ENCODE data around the gene CIAO2A. TPM values are rescaled to one million over a fixed set of nuclear protein-coding genes. Genes with fewer than 3 reads are reported as not detected.

Gene CIAO2A
- total RNA-seq, 1 experiment from 2014 or later = 129 TPM

DNA sequence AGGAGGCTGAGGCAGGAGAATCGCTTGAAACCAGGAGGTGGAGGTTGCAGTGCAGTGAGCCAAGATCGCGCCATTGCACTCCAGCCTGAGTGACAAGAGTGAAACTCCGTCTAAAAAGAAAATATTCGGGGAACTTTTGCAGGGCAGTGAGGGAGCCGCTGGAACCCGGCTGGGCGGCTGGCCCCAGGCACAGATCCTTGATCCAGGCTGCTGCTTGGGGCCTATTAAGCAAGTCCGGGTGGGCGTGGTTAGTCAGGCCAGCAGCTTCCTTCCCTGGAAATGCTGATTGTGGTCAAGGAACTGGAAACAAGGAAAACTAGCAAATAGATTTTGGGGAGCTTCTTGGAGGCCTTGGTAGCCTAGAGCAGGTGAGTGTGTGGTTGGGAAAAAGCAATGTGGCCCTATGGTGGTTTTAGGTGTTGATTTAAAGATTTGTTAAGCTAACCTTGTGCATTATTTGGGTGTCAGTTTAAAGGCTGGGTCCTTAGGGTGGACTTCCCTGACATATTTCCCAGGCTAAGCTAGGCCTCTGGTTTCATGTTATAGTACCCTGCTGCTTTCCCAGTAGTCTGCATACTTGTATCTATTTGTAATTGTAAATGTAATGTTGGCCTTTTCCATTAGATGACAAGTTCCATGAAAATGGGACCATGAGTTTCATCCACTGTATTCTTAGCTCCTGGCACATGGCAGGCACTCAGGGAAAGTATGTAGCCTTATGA, 40.1 kb upstream of the CIAO2A start:
- Histone ChIP-seq H3K9ac (ENCODE audit: low read length) (no peak overlapping the region), H3K9me3 (ENCODE audit: low read length) (no peaks in the 10 kb centered on the region), H4K20me1 (ENCODE audit: insufficient read depth, low read depth, low read length) (0 out of 2 replicates have a peak, but pooled peaks cover 5% of the 10 kb centered on the region), H3K36me3 (ENCODE audit: insufficient read depth, low read length) (peaks cover 57% of the 10 kb centered on the region), H3K79me2 (ENCODE audit: low read length) (no peaks in the 10 kb centered on the region; the same call in 1 of the 2 replicates), H3K27ac (ENCODE audit: low read length) (no peak overlapping the region), H3K4me2 (ENCODE audit: low read depth, low read length, poor library complexity, severe bottlenecking) (no peak overlapping the region), H3K27me3 (ENCODE audit: low read length) (no peaks in the 10 kb centered on the region), H3K4me1 (ENCODE audit: low read length) (peaks cover 6% of the 10 kb centered on the region), H3K4me3 (ENCODE audit: low read length) (no peak overlapping the region), H2AFZ (ENCODE audit: low read length) (no peak overlapping the region), H3K9me2 (replicated peaks; ENCODE audit: insufficient read depth, low read length) (no peaks in the 10 kb centered on the region)
- DNase-seq = no peak

DNA sequence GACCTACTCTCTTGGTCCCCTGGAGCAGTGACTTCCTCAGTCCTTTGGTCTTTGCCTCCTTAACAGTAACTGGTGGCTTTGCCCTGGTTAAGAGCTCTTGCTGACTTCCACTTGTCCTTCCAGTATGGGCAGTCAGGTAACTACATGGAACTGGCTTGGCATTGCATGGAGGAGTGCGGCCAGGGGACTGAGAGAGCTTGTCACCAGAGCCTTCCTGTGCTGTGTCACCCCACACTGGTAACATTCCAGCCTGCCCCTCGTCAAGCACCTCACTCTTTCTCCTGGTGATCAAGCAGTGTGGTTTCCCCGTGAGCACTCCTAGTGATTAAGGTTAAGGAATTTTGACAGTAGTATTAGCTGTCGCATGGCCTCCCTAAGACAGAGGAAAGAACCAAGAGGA, 38.6 kb upstream of the CIAO2A start:
- no peak overlapping the region for H2AFZ ChIP-seq (ENCODE audit: low read length)
- H3K9me2 ChIP-seq (replicated peaks; ENCODE audit: insufficient read depth, low read length) = no peaks in the 10 kb centered on the region
- H3K4me2 ChIP-seq (ENCODE audit: low read depth, low read length, poor library complexity, severe bottlenecking) = no peak overlapping the region
- H3K27ac ChIP-seq (ENCODE audit: low read length) = no peak overlapping the region
- H3K4me1 ChIP-seq (ENCODE audit: low read length) = peaks cover 6% of the 10 kb centered on the region
- no peak overlapping the region for H3K4me3 ChIP-seq (ENCODE audit: low read length)
- no peaks in the 10 kb centered on the region for H3K9me3 ChIP-seq (ENCODE audit: low read length)
- H4K20me1 ChIP-seq (ENCODE audit: insufficient read depth, low read depth, low read length) = 0 out of 2 replicates have a peak, but pooled peaks cover 5% of the 10 kb centered on the region
- H3K27me3 ChIP-seq (ENCODE audit: low read length) = no peaks in the 10 kb centered on the region
- no peaks in the 10 kb centered on the region; the same call in 1 of the 2 replicates for H3K79me2 ChIP-seq (ENCODE audit: low read length)
- DNase-seq = no peak
- no peak overlapping the region for H3K9ac ChIP-seq (ENCODE audit: low read length)
- peaks cover 56% of the 10 kb centered on the region for H3K36me3 ChIP-seq (ENCODE audit: insufficient read depth, low read length)

DNA sequence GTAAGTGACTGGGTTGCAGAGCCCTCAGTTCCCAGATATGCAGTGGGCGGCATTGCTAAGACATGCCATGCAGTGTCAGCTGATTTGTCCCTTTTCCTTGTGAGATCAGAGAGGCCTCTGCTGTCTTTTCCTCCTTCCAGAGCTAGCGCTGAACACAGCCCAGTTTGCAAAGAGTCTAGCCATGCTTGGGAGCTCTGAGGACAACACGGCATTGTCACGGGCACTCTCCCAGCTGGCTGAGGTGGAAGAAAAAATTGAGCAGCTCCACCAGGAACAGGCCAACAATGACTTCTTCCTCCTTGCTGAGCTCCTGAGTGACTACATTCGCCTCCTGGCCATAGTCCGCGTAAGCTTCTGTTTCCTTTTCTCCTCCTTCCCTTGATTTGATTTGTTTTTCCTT, 37.9 kb upstream of the CIAO2A start:
- no peaks in the 10 kb centered on the region for H3K9me3 ChIP-seq (ENCODE audit: low read length)
- H3K4me1 ChIP-seq (ENCODE audit: low read length) = peaks cover under 1% of the 10 kb centered on the region; the same call in 1 of the 2 replicates
- H3K27ac ChIP-seq (ENCODE audit: low read length) = no peak overlapping the region
- H3K4me2 ChIP-seq (ENCODE audit: low read depth, low read length, poor library complexity, severe bottlenecking) = no peak overlapping the region
- no peak overlapping the region for H2AFZ ChIP-seq (ENCODE audit: low read length)
- 0 out of 2 replicates have a peak, but pooled peaks cover 5% of the 10 kb centered on the region for H4K20me1 ChIP-seq (ENCODE audit: insufficient read depth, low read depth, low read length)
- no peak overlapping the region for H3K9ac ChIP-seq (ENCODE audit: low read length)
- no peak for DNase-seq
- no peaks in the 10 kb centered on the region for H3K9me2 ChIP-seq (replicated peaks; ENCODE audit: insufficient read depth, low read length)
- peaks cover 56% of the 10 kb centered on the region for H3K36me3 ChIP-seq (ENCODE audit: insufficient read depth, low read length)
- H3K79me2 ChIP-seq (ENCODE audit: low read length) = no peaks in the 10 kb centered on the region; the same call in 1 of the 2 replicates
- H3K27me3 ChIP-seq (ENCODE audit: low read length) = no peaks in the 10 kb centered on the region
- H3K4me3 ChIP-seq (ENCODE audit: low read length) = no peak overlapping the region

DNA sequence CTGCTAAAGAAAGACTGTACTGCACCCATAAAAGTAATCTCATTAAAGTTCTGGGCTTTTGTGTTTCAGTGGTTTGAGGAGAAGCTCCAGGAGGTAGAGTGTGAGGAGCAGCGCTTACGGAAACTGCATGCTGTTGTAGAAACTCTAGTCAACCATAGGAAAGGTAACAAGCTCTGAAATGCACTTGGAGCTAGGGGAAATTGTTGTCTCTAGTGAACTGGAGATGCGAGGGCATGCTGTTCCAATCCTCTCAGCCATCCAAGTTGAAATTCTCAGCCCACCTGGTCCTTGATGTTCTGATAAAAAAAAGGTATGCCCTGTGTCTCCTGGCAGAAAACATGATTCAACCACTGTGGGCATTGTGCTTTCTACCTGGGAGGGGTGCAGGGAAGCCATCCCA, 36.5 kb upstream of the CIAO2A start:
- Histone ChIP-seq H3K9me3 (ENCODE audit: low read length) (no peaks in the 10 kb centered on the region), H3K27ac (ENCODE audit: low read length) (no peak overlapping the region), H3K4me2 (ENCODE audit: low read depth, low read length, poor library complexity, severe bottlenecking) (no peak overlapping the region), H3K4me3 (ENCODE audit: low read length) (no peak overlapping the region), H3K27me3 (ENCODE audit: low read length) (no peaks in the 10 kb centered on the region), H3K79me2 (ENCODE audit: low read length) (no peaks in the 10 kb centered on the region; the same call in 1 of the 2 replicates), H2AFZ (ENCODE audit: low read length) (no peak overlapping the region), H3K9me2 (replicated peaks; ENCODE audit: insufficient read depth, low read length) (no peaks in the 10 kb centered on the region), H3K36me3 (ENCODE audit: insufficient read depth, low read length) (peaks cover 48% of the 10 kb centered on the region), H3K9ac (ENCODE audit: low read length) (no peak overlapping the region), H3K4me1 (ENCODE audit: low read length) (no peaks in the 10 kb centered on the region), H4K20me1 (ENCODE audit: insufficient read depth, low read depth, low read length) (0 out of 2 replicates have a peak, but pooled peaks cover 5% of the 10 kb centered on the region)
- DNase-seq = no peak

DNA sequence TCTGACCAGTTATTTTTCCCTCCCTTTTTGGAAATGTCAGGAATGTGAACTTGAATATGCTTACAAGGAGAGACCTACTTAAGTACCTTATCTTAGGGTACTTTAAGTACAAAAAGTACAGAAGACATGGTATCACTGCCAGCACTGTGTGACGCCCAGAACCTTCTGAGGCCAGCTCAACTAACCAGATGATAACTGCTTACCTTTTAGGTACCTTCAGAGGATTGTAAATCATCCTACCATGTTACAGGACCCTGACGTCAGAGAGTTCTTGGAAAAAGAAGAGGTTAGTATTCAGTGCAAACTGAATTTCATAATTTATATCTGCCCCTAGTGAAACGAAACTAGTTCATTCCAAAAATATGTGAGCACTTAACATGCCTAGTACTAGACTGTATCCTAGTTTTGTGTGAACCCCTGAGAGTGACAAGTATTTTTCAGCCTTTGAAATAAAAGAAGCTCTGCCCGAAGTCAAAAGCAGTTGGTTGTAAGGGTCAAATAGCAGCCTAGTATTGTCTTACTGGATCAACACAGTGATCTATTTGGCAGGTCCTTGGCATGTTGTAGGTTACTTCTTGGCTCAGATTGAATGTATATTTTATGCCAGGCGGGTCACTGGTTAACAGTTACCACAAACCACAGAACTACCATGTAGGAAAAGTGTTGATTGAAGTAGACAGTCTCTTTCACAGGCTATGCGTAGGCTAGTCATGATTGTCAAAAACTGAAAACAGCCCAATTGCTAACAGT, 34.1 kb upstream of the CIAO2A start:
- H3K36me3 ChIP-seq (ENCODE audit: insufficient read depth, low read length) = peaks cover 50% of the 10 kb centered on the region
- no peaks in the 10 kb centered on the region for H3K4me1 ChIP-seq (ENCODE audit: low read length)
- no peak for DNase-seq
- H3K4me2 ChIP-seq (ENCODE audit: low read depth, low read length, poor library complexity, severe bottlenecking) = no peak overlapping the region
- no peak overlapping the region for H3K27ac ChIP-seq (ENCODE audit: low read length)
- H3K4me3 ChIP-seq (ENCODE audit: low read length) = no peak overlapping the region
- H3K79me2 ChIP-seq (ENCODE audit: low read length) = peaks cover 4% of the 10 kb centered on the region
- H3K9me2 ChIP-seq (replicated peaks; ENCODE audit: insufficient read depth, low read length) = no peaks in the 10 kb centered on the region
- no peaks in the 10 kb centered on the region for H3K27me3 ChIP-seq (ENCODE audit: low read length)
- H3K9ac ChIP-seq (ENCODE audit: low read length) = no peak overlapping the region
- no peak overlapping the region for H2AFZ ChIP-seq (ENCODE audit: low read length)
- no peaks in the 10 kb centered on the region for H4K20me1 ChIP-seq (ENCODE audit: insufficient read depth, low read depth, low read length)
- H3K9me3 ChIP-seq (ENCODE audit: low read length) = no peaks in the 10 kb centered on the region

DNA sequence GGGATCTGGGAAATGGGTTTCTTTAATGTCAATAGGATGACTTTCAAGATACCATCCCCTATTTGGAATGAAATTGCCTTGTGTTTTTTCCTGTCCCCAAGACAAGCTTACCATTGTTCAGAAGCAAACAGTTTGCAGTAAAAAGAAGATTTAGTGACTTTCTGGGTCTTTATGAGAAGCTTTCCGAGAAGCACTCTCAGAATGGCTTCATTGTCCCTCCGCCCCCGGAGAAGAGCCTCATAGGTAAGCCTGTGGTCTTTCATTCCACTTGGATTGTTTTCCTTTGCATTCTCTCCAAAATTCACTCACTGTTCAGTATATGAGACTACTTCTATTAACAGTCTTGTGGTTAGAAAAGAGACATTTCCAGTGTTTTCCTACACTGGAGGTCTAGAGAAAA, 32.3 kb upstream of the CIAO2A start:
- no peaks in the 10 kb centered on the region for H4K20me1 ChIP-seq (ENCODE audit: insufficient read depth, low read depth, low read length)
- H3K79me2 ChIP-seq (ENCODE audit: low read length) = peaks cover 16% of the 10 kb centered on the region
- no peaks in the 10 kb centered on the region for H3K9me3 ChIP-seq (ENCODE audit: low read length)
- no peak overlapping the region for H3K4me2 ChIP-seq (ENCODE audit: low read depth, low read length, poor library complexity, severe bottlenecking)
- no peak overlapping the region for H2AFZ ChIP-seq (ENCODE audit: low read length)
- no peak for DNase-seq
- no peak overlapping the region for H3K27ac ChIP-seq (ENCODE audit: low read length)
- peaks cover 41% of the 10 kb centered on the region for H3K36me3 ChIP-seq (ENCODE audit: insufficient read depth, low read length)
- no peak overlapping the region for H3K4me3 ChIP-seq (ENCODE audit: low read length)
- no peak overlapping the region for H3K9ac ChIP-seq (ENCODE audit: low read length)
- no peaks in the 10 kb centered on the region for H3K27me3 ChIP-seq (ENCODE audit: low read length)
- 0 out of 2 replicates have a peak, but pooled peaks cover 3% of the 10 kb centered on the region for H3K4me1 ChIP-seq (ENCODE audit: low read length)
- no peaks in the 10 kb centered on the region for H3K9me2 ChIP-seq (replicated peaks; ENCODE audit: insufficient read depth, low read length)

DNA sequence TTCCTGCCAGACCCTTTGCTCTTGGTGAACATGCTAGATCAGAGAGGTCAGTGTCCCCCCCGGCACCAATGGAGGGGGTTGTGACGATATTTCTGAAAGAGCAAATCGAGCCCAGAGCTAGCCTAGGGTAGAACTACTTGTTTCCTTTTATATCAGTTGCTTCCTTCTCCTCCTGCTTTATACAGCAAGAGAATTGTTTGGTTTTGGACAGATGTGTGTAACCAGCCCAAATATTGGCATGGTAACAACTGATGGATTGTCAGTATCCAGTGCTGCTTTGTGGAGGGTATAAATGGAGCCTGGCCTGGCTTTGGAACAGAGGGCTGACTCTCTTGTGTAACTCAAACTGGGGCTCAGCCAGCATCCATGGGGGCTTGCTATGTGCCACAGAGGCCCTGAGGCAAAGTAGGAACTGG, 29.3 kb upstream of the CIAO2A start:
- no peak overlapping the region for H3K9ac ChIP-seq (ENCODE audit: low read length)
- H4K20me1 ChIP-seq (ENCODE audit: insufficient read depth, low read depth, low read length) = no peaks in the 10 kb centered on the region
- no peak overlapping the region for H3K4me2 ChIP-seq (ENCODE audit: low read depth, low read length, poor library complexity, severe bottlenecking)
- no peaks in the 10 kb centered on the region for H3K9me2 ChIP-seq (replicated peaks; ENCODE audit: insufficient read depth, low read length)
- H3K79me2 ChIP-seq (ENCODE audit: low read length) = peaks cover 18% of the 10 kb centered on the region
- no peak overlapping the region for H3K4me3 ChIP-seq (ENCODE audit: low read length)
- no peak overlapping the region for H3K27ac ChIP-seq (ENCODE audit: low read length)
- no peaks in the 10 kb centered on the region for H3K9me3 ChIP-seq (ENCODE audit: low read length)
- 0 out of 2 replicates have a peak, but pooled peaks cover 3% of the 10 kb centered on the region for H3K4me1 ChIP-seq (ENCODE audit: low read length)
- H3K36me3 ChIP-seq (ENCODE audit: insufficient read depth, low read length) = peaks cover 41% of the 10 kb centered on the region
- DNase-seq = no peak
- H3K27me3 ChIP-seq (ENCODE audit: low read length) = no peaks in the 10 kb centered on the region
- no peak overlapping the region for H2AFZ ChIP-seq (ENCODE audit: low read length)

DNA sequence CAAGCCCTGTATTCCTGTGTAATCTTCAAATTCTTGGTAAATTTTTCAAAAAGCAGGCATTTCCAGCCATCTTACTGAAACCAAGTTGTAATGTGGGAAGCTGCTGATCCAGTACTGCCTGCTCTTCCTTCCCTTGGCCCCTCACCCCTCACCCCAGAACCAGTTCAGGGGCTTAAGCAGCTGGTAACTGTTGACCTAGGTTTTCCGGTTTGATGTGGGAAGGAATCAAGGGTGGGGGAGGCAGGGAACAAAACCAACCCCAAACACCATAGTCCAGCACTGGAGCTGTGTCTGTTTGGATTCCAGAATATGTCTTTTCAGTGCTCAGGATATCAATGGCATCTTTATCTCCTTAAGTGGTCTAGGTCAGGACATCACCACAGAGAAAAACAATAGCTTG, 28.8 kb upstream of the CIAO2A start:
- DNase-seq = no peak
- H3K4me1 ChIP-seq (ENCODE audit: low read length) = 0 out of 2 replicates have a peak, but pooled peaks cover 3% of the 10 kb centered on the region
- no peaks in the 10 kb centered on the region for H4K20me1 ChIP-seq (ENCODE audit: insufficient read depth, low read depth, low read length)
- no peak overlapping the region for H3K4me3 ChIP-seq (ENCODE audit: low read length)
- H3K9me3 ChIP-seq (ENCODE audit: low read length) = no peaks in the 10 kb centered on the region
- H3K36me3 ChIP-seq (ENCODE audit: insufficient read depth, low read length) = peaks cover 40% of the 10 kb centered on the region
- H3K9ac ChIP-seq (ENCODE audit: low read length) = no peak overlapping the region
- no peak overlapping the region for H3K27ac ChIP-seq (ENCODE audit: low read length)
- H2AFZ ChIP-seq (ENCODE audit: low read length) = no peak overlapping the region
- peaks cover 18% of the 10 kb centered on the region for H3K79me2 ChIP-seq (ENCODE audit: low read length)
- H3K4me2 ChIP-seq (ENCODE audit: low read depth, low read length, poor library complexity, severe bottlenecking) = no peak overlapping the region
- H3K27me3 ChIP-seq (ENCODE audit: low read length) = no peaks in the 10 kb centered on the region
- H3K9me2 ChIP-seq (replicated peaks; ENCODE audit: insufficient read depth, low read length) = no peaks in the 10 kb centered on the region

All from Karpas-422 (cell line).